Measurements from ENCODE around the gene AAGAB.
"Not testable (repeated sequence)": the region's sequence is repeated elsewhere in the genome, so short reads cannot be mapped to it uniquely, and the experiment has no call there.

DNA sequence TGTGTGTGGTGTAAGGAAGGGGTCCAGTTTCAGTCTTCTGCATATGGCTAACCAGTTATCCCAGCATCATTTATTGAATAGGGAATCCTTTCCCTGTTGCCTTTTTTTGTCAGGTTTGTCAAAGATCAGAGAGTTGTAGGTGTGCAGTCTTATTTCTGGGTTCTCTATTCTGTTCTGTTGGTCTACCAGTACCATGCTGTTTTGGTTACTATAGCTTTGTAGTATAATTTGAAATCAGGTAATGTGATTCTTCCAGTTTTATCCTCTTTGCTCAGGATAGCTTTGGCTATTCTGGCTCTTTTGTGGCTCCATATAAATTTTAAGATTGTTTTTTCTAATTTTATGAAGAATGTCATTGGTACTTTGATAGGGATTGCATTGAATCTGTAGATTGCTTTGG is 31.2 kb upstream of the AAGAB start:
- TF ChIP-seq, protein P1, sequence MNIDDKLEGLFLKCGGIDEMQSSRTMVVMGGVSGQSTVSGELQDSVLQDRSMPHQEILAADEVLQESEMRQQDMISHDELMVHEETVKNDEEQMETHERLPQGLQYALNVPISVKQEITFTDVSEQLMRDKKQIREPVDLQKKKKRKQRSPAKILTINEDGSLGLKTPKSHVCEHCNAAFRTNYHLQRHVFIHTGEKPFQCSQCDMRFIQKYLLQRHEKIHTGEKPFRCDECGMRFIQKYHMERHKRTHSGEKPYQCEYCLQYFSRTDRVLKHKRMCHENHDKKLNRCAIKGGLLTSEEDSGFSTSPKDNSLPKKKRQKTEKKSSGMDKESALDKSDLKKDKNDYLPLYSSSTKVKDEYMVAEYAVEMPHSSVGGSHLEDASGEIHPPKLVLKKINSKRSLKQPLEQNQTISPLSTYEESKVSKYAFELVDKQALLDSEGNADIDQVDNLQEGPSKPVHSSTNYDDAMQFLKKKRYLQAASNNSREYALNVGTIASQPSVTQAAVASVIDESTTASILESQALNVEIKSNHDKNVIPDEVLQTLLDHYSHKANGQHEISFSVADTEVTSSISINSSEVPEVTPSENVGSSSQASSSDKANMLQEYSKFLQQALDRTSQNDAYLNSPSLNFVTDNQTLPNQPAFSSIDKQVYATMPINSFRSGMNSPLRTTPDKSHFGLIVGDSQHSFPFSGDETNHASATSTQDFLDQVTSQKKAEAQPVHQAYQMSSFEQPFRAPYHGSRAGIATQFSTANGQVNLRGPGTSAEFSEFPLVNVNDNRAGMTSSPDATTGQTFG (tag by site-specific recombination; IDR thresholded peaks at IDR 0.05; ENCODE audit: borderline replicate concordance), result not testable (repeated sequence)
- not testable (repeated sequence) for TF ChIP-seq ZSCAN23 (tag by site-specific recombination; IDR thresholded peaks at IDR 0.05); KLF9 (tag by site-specific recombination; IDR thresholded peaks at IDR 0.05; ENCODE audit: low read depth); MYNN (tag by site-specific recombination; IDR thresholded peaks at IDR 0.05; ENCODE audit: borderline replicate concordance)
- TF ChIP-seq, protein P2, sequence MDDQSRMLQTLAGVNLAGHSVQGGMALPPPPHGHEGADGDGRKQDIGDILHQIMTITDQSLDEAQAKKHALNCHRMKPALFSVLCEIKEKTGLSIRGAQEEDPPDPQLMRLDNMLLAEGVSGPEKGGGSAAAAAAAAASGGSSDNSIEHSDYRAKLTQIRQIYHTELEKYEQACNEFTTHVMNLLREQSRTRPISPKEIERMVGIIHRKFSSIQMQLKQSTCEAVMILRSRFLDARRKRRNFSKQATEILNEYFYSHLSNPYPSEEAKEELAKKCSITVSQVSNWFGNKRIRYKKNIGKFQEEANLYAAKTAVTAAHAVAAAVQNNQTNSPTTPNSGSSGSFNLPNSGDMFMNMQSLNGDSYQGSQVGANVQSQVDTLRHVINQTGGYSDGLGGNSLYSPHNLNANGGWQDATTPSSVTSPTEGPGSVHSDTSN (CRISPR knock-in tag; IDR thresholded peaks at IDR 0.05), result not testable (repeated sequence)
